Panc1 (cell line): ENCODE results near the gene CRYGD. TPM values are rescaled to one million over a fixed set of nuclear protein-coding genes. Genes with fewer than 3 reads are reported as not detected.

ENCODE experiments used
- ATAC-seq: fragments of 200-7000 bp; cut with Tn5 transposase; 2 replicates; pipeline ENCODE4 v1.9.1; 2020; ENCODE audit warnings: mild to moderate bottlenecking, moderate library complexity
- BruUV-seq: library from RNA; stranded (reverse); fragments of 400-500 nt; replicated peaks from 2 replicates; lab custom pipeline; 2021; lab: Mats Ljungman, UMichigan
- CTCF ChIA-PET: fragments of 300-600 bp; sonication (Branson Sonifier 250); formaldehyde crosslinking; loops from one replicate; lab custom pipeline; 2022; ENCODE audit warnings: antibody characterized with exemption; lab: Charles Lee
- POLR2A ChIA-PET: fragments of 300-600 bp; sonication (Branson Sonifier 250); formaldehyde crosslinking; loops from one replicate; lab custom pipeline; 2022; ENCODE audit warnings: antibody characterized with exemption; lab: Charles Lee
- DNase-seq: peaks from one replicate; pipeline ENCODE4 v3.0.0-alpha.2; 2010; ENCODE audit warnings: low read depth, low spot score
- H3K27ac ChIP-seq: 2 replicates; pipeline ENCODE4 v1.5.1; 2011; ENCODE audit warnings: mild to moderate bottlenecking, low read length, inconsistent platforms
- H3K27me3 ChIP-seq: fragments of 200-500 bp; sonication (Bioruptor generic); 2 replicates; pipeline ENCODE4 v1.6.0; 2014; ENCODE audit warnings: low read length, inconsistent platforms; ENCODE audit not compliant: control insufficient read depth, insufficient read depth
- H3K36me3 ChIP-seq: fragments of 200-500 bp; sonication (Bioruptor generic); 2 replicates; pipeline ENCODE4 v1.5.1; 2014; ENCODE audit warnings: inconsistent platforms, mild to moderate bottlenecking, low read length, moderate library complexity; ENCODE audit not compliant: control insufficient read depth, insufficient read depth
- H3K4me1 ChIP-seq: 2 replicates; pipeline ENCODE4 v1.5.1; 2011; ENCODE audit warnings: inconsistent platforms, mild to moderate bottlenecking, low read length, moderate library complexity; ENCODE audit not compliant: control insufficient read depth, insufficient read depth
- H3K4me3 ChIP-seq, 2 experiments: 2 replicates each; pipeline ENCODE4 v1.5.1; 2011 to 2012; ENCODE audit warnings: low read depth in 2 of 2, low read length in 2 of 2, mild to moderate bottlenecking in 2 of 2, inconsistent platforms in 1 of 2, moderate library complexity in 1 of 2
- H3K9me3 ChIP-seq: fragments of 200-500 bp; sonication (Bioruptor generic); 2 replicates; pipeline ENCODE4 v1.5.1; 2014; ENCODE audit warnings: low read depth, mild to moderate bottlenecking, inconsistent platforms, low read length, moderate library complexity; ENCODE audit not compliant: control insufficient read depth, insufficient read depth
- POLR2AphosphoS5 ChIP-seq: IDR thresholded peaks from 2 replicates; pipeline ENCODE4 v1.6.1; 2012; ENCODE audit warnings: mild to moderate bottlenecking, low read depth, low read length, moderate library complexity
- SIN3A ChIP-seq: IDR thresholded peaks from 2 replicates; pipeline ENCODE4 v1.6.1; 2012; ENCODE audit warnings: low read depth, mild to moderate bottlenecking, low read length, moderate library complexity, borderline replicate concordance; ENCODE audit not compliant: insufficient read depth
- TCF7L2 ChIP-seq: IDR thresholded peaks from 2 replicates; pipeline ENCODE4 v1.6.1; 2011; ENCODE audit warnings: mild to moderate bottlenecking, low read depth, low read length, inconsistent platforms
- in situ Hi-C: cut with HindIII; loops from 2 replicates; pipeline ENCODE4 v1.10.0; 2016; ENCODE audit warnings: low sequenced_read_pairs, low pct_unique_long_range_greater_than_20kb
- intact Hi-C: fragments of 100-400 bp; cut with micrococcal nuclease; formaldehyde crosslinking; loops from one replicate; pipeline ENCODE4 v1.10.0; 2022; ENCODE audit not compliant: unreplicated experiment
- total RNA-seq: library from RNA; stranded (reverse); gene quantifications from one replicate; pipeline ENCODE4 v1.2.1, GENCODE V29; 2021; ENCODE audit not compliant: unreplicated experiment
- TF ChIP-seq, protein P1 (sequence below): fragments of 450-650 bp; IDR thresholded peaks from 2 replicates; pipeline ENCODE4 v1.5.1; 2017; ENCODE audit warnings: mild to moderate bottlenecking
- TF ChIP-seq, protein P2 (sequence below), 2 experiments: IDR thresholded peaks; 2 replicates each; pipeline ENCODE4 v1.6.1; 2011 to 2012; ENCODE audit warnings: low read depth in 2 of 2, control low read depth in 1 of 2, low read length in 1 of 2, mild to moderate bottlenecking in 1 of 2, moderate library complexity in 1 of 2; ENCODE audit not compliant: insufficient read depth in 1 of 2

The CRYGD gene
- total RNA-seq, 1 experiment from 2014 or later: not detected

DNA sequence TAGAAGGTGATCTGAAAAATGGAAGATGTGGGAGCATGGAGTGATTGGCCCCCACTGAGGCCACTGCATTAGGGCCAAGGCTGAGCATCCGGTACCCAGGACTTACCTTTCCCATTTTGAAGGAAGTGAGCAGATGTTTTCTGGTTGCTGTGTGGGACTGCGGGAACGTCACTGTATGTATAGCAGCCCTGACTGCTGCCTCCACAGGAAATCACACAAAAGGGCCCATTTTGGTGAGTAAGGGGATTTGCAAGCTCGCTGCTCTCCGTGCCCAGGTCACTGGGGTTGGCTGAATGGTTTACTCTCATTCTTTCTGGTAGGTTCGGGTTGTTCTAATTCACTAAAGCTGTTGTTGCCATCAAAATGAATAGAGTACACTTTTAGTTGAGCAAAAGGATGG is 21.7 kb upstream of the CRYGD start, which contains the start of gene CRYGB:
CRYGB (minus strand) TSS at position 153 of the 400 bp plus-strand sequence; CDS start at position 115, 38 bp downstream.
- no peak within 1 kb of the TSS for H3K4me3 ChIP-seq
- TF ChIP-seq, protein P1, sequence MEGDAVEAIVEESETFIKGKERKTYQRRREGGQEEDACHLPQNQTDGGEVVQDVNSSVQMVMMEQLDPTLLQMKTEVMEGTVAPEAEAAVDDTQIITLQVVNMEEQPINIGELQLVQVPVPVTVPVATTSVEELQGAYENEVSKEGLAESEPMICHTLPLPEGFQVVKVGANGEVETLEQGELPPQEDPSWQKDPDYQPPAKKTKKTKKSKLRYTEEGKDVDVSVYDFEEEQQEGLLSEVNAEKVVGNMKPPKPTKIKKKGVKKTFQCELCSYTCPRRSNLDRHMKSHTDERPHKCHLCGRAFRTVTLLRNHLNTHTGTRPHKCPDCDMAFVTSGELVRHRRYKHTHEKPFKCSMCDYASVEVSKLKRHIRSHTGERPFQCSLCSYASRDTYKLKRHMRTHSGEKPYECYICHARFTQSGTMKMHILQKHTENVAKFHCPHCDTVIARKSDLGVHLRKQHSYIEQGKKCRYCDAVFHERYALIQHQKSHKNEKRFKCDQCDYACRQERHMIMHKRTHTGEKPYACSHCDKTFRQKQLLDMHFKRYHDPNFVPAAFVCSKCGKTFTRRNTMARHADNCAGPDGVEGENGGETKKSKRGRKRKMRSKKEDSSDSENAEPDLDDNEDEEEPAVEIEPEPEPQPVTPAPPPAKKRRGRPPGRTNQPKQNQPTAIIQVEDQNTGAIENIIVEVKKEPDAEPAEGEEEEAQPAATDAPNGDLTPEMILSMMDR: no peak
- no peak for TF ChIP-seq SIN3A
- no peak for TF ChIP-seq TCF7L2
- TF ChIP-seq, protein P2, sequence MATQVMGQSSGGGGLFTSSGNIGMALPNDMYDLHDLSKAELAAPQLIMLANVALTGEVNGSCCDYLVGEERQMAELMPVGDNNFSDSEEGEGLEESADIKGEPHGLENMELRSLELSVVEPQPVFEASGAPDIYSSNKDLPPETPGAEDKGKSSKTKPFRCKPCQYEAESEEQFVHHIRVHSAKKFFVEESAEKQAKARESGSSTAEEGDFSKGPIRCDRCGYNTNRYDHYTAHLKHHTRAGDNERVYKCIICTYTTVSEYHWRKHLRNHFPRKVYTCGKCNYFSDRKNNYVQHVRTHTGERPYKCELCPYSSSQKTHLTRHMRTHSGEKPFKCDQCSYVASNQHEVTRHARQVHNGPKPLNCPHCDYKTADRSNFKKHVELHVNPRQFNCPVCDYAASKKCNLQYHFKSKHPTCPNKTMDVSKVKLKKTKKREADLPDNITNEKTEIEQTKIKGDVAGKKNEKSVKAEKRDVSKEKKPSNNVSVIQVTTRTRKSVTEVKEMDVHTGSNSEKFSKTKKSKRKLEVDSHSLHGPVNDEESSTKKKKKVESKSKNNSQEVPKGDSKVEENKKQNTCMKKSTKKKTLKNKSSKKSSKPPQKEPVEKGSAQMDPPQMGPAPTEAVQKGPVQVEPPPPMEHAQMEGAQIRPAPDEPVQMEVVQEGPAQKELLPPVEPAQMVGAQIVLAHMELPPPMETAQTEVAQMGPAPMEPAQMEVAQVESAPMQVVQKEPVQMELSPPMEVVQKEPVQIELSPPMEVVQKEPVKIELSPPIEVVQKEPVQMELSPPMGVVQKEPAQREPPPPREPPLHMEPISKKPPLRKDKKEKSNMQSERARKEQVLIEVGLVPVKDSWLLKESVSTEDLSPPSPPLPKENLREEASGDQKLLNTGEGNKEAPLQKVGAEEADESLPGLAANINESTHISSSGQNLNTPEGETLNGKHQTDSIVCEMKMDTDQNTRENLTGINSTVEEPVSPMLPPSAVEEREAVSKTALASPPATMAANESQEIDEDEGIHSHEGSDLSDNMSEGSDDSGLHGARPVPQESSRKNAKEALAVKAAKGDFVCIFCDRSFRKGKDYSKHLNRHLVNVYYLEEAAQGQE (IDR thresholded peaks at IDR 0.05; ENCODE audit: insufficient read depth in 1 of 2, low read depth in 2 of 2, low read length in 1 of 2): no peak
- no peak for TF ChIP-seq POLR2AphosphoS5
- no TSS peak for BruUV-seq
- H3K36me3 ChIP-seq: no peaks in the 10 kb centered on the region
- no peaks in the 10 kb centered on the region for H3K27me3 ChIP-seq
- intact Hi-C loops (no loop called here), in situ Hi-C loops (no loop called here)
- H3K27ac ChIP-seq: no peak within 1 kb of the TSS
- no peaks in the 10 kb centered on the region for H3K9me3 ChIP-seq
- ChIA-PET CTCF (interaction anchor here (0.7 to 1.3 kb wide), 2 partner anchors 13 to 44 kb away, joined by 10 to 16 read pairs; no protein-coding TSS in a partner anchor), POLR2A (no interaction called here)
- ATAC-seq (no peak), DNase-seq (no peak)
- no peaks in the 10 kb centered on the region for H3K4me1 ChIP-seq

DNA sequence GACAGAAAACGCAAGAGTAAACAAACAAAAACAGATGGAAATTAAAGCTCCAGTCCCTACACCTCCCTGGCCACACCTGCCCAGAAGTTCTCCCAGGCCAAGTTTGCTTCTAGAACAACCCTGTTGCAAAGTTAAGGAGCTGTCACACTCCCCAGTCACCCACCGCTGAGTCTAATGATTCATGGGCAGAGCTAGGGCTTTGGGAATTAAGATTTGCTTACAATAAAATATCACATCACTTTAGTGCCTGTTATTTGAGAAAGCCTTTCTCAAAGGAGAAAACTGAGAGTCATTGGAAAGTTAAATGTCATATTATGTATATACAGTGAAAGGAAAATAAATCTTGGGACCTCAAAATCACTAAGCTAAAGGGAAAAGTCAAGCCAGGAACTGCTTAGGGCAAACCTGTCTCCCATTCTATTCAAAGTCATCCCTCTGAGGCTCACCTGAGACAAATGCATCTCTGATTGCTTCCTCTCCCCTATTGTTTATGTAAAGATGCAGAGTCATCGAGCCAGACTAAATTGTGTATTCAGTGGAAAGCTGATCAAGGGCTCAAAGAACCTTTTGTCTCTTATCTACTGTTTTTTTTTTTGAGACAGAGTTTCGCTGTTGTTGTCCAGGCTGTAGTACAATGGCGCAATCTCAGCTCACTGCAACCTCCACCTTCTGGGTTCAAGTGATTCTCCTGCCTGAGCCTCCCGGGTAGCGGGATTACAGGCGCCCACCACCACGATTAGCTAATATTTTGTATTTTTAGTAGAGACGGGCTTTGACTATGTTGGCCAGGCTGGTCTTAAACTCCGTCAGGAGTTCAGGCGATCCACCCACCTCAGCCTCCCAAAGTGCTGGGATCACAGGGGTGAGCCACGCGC is 18.8 kb upstream of the CRYGD start:
- BruUV-seq: no TSS peak
- ATAC-seq: no peak
- ChIA-PET POLR2A (interaction anchor here (0.6 to 0.7 kb wide), 2 partner anchors 55 to 325 kb away, joined by 3 to 9 read pairs; no protein-coding TSS in a partner anchor), CTCF (interaction anchor here (0.8 kb wide), 1 partner anchor 486 kb away, joined by 3 read pairs; no protein-coding TSS in a partner anchor)
- no peak overlapping the region for H3K27ac ChIP-seq
- in situ Hi-C loops: no loop called here
- intact Hi-C loops: no loop called here
- TF ChIP-seq SIN3A (no peak), TCF7L2 (no peak), POLR2AphosphoS5 (no peak)
- TF ChIP-seq, protein P1: no peak
- TF ChIP-seq, protein P2 (IDR thresholded peaks at IDR 0.05; ENCODE audit: insufficient read depth in 1 of 2, low read depth in 2 of 2, low read length in 1 of 2): no peak
- no peak for DNase-seq
- no peaks in the 10 kb centered on the region for H3K36me3 ChIP-seq
- no peak overlapping the region for H3K4me3 ChIP-seq
- no peaks in the 10 kb centered on the region for H3K27me3 ChIP-seq
- no peaks in the 10 kb centered on the region for H3K4me1 ChIP-seq
- H3K9me3 ChIP-seq: no peaks in the 10 kb centered on the region
